Immature natural killer cell (primary cell): ENCODE measurements around the gene ALDH3B2. TPM values are rescaled to one million over a fixed set of nuclear protein-coding genes. Genes with fewer than 3 reads are reported as not detected.
"Not testable (repeated sequence)": the region's sequence is repeated elsewhere in the genome, so short reads cannot be mapped to it uniquely, and the experiment has no call there.

Experiments
- DNase-seq, 3 donors: peaks; one replicate each; pipeline ENCODE4 v3.0.0; 2022; ENCODE audit warnings: mixed read lengths in 1 of 3
- H3K27ac Mint-ChIP-seq, 6 donors: one replicate each; pipeline ENCODE4 v1.8.0; 2020; ENCODE audit warnings: mixed read lengths in 6 of 6, mild to moderate bottlenecking in 5 of 6, inconsistent platforms in 4 of 6, moderate library complexity in 3 of 6
- H3K27me3 Mint-ChIP-seq, 3 donors: one replicate each; pipeline ENCODE4 v1.8.0; 2020 to 2021; ENCODE audit warnings: low read depth in 3 of 3, mild to moderate bottlenecking in 3 of 3, mixed read lengths in 3 of 3, moderate library complexity in 3 of 3, inconsistent platforms in 1 of 3
- H3K36me3 Mint-ChIP-seq, 3 donors: one replicate each; pipeline ENCODE4 v1.8.0; 2020; ENCODE audit warnings: mixed read lengths in 3 of 3, inconsistent platforms in 2 of 3, mild to moderate bottlenecking in 2 of 3
- H3K4me1 Mint-ChIP-seq, 2 donors: one replicate each; pipeline ENCODE4 v1.8.0; 2020; ENCODE audit warnings: inconsistent platforms in 2 of 2, mild to moderate bottlenecking in 2 of 2, mixed read lengths in 2 of 2, moderate library complexity in 1 of 2
- H3K4me3 Mint-ChIP-seq, 5 donors: one replicate each; pipeline ENCODE4 v1.8.0; 2020; ENCODE audit warnings: mild to moderate bottlenecking in 5 of 5, mixed read lengths in 5 of 5, inconsistent platforms in 3 of 5, moderate library complexity in 3 of 5
- H3K9me3 Mint-ChIP-seq, 6 donors: one replicate each; pipeline ENCODE4 v1.8.0; 2020; ENCODE audit warnings: mild to moderate bottlenecking in 6 of 6, mixed read lengths in 6 of 6, inconsistent platforms in 4 of 6, moderate library complexity in 3 of 6
- polyA plus RNA-seq, 3 donors: library from polyadenylated mRNA; unstranded; fragments of 300-500 nt; fragmentation: Illumina TruSeq; gene quantifications; one replicate each; pipeline ENCODE4 v1.2.3, GENCODE V29; 2021

The ALDH3B2 gene
- polyA plus RNA-seq, 3 donors from 2014 or later: not detected

GRCh38 chr11:67662142-67662834 lies 12.1 kb downstream of the ALDH3B2 start:
- no peaks in the 10 kb centered on the region for H3K9me3 Mint-ChIP-seq
- no peak overlapping the region for H3K27ac Mint-ChIP-seq
- H3K4me1 Mint-ChIP-seq: no peaks in the 10 kb centered on the region

DNA sequence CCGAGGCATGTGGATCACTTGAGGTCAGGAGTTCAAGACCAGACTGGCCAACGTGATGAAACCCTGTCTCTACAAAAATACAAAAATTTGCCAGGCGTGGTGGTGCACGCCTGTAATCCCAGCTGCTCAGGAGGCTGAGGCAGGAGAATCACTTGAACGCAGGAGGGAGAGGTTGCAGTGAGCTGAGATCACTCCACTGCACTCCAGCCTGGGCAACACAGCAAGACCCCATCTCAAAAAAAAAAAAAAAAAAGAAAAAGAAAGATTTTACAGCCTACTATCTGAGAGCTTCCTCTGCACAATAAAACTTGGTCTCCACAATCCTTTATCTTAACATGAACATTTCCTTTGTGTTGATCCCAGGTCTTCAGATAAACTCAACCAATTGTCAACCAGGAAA lies 13.7 kb downstream of the ALDH3B2 start:
- not testable (repeated sequence) for H3K27me3 Mint-ChIP-seq, H3K36me3 Mint-ChIP-seq, H3K4me1 Mint-ChIP-seq, H3K27ac Mint-ChIP-seq, DNase-seq, H3K9me3 Mint-ChIP-seq, H3K4me3 Mint-ChIP-seq

More at GRCh38 chr11:67662142-67662834, 12.1 kb downstream of the ALDH3B2 start:
- Mint-ChIP-seq H3K4me3 (no peak overlapping the region), H3K27me3 (peaks cover 0 to 7% (median 0%) of the 10 kb centered on the region in 3 donors), H3K36me3 (no peaks in the 10 kb centered on the region)
- no peak for DNase-seq

- H3K4me1 Mint-ChIP-seq, H3K27ac Mint-ChIP-seq, H3K9me3 Mint-ChIP-seq, DNase-seq, H3K4me3 Mint-ChIP-seq, H3K36me3 Mint-ChIP-seq, H3K27me3 Mint-ChIP-seq: not testable (repeated sequence)
Observed at GRCh38 chr11:67659651-67660165, 14.7 kb downstream of the ALDH3B2 start.

- Mint-ChIP-seq H3K27me3 (peaks cover 0 to 4% (median 3%) of the 10 kb centered on the region in 3 donors), H3K36me3 (no peaks in the 10 kb centered on the region), H3K9me3 (no peaks in the 10 kb centered on the region), H3K27ac (no peak overlapping the region), H3K4me3 (no peak overlapping the region), H3K4me1 (no peaks in the 10 kb centered on the region)
- no peak for DNase-seq
Observed at GRCh38 chr11:67657300-67657699, 17.1 kb downstream of the ALDH3B2 start.

- Mint-ChIP-seq H3K4me1 (peaks cover 0 to under 1% of the 10 kb centered on the region in 2 donors), H3K36me3 (no peaks in the 10 kb centered on the region), H3K9me3 (no peaks in the 10 kb centered on the region), H3K27me3 (peaks cover 0 to 3% (median 3%) of the 10 kb centered on the region in 3 donors), H3K27ac (no peak overlapping the region), H3K4me3 (no peak overlapping the region)
- DNase-seq: no peak
Observed at GRCh38 chr11:67656278-67656922, 18.0 kb downstream of the ALDH3B2 start.

- Mint-ChIP-seq H3K27me3 (peaks cover 0 to 3% (median 1%) of the 10 kb centered on the region in 3 donors), H3K9me3 (no peaks in the 10 kb centered on the region), H3K27ac (no peak overlapping the region), H3K36me3 (no peaks in the 10 kb centered on the region), H3K4me3 (no peak overlapping the region), H3K4me1 (peaks cover 16 to 20% of the 10 kb centered on the region in 2 donors)
- no peak for DNase-seq
Observed at GRCh38 chr11:67654225-67654624, 20.2 kb downstream of the ALDH3B2 start.

GRCh38 chr11:67652965-67653845 lies 21.2 kb downstream of the ALDH3B2 start:
- no peaks in the 10 kb centered on the region for H3K36me3 Mint-ChIP-seq
- H3K4me3 Mint-ChIP-seq: no peak overlapping the region
- no peak for DNase-seq
- no peaks in the 10 kb centered on the region for H3K9me3 Mint-ChIP-seq
- no peak overlapping the region for H3K27ac Mint-ChIP-seq
- peaks cover 17 to 24% of the 10 kb centered on the region in 2 donors for H3K4me1 Mint-ChIP-seq
- H3K27me3 Mint-ChIP-seq: peaks cover 0 to 3% (median 1%) of the 10 kb centered on the region in 3 donors

- Mint-ChIP-seq H3K27me3 (peaks cover 0 to 3% (median 3%) of the 10 kb centered on the region in 3 donors), H3K36me3 (no peaks in the 10 kb centered on the region), H3K4me1 (peaks cover 27 to 33% of the 10 kb centered on the region in 2 donors), H3K27ac (peak overlapping the region in 1 of 6 donors; percentile 45), H3K4me3 (peak overlapping the region in 3 of 5 donors; percentile 3 to 15 (median 12)), H3K9me3 (no peaks in the 10 kb centered on the region)
- DNase-seq: no peak
Observed at GRCh38 chr11:67651976-67652781, 22.2 kb downstream of the ALDH3B2 start.

DNA sequence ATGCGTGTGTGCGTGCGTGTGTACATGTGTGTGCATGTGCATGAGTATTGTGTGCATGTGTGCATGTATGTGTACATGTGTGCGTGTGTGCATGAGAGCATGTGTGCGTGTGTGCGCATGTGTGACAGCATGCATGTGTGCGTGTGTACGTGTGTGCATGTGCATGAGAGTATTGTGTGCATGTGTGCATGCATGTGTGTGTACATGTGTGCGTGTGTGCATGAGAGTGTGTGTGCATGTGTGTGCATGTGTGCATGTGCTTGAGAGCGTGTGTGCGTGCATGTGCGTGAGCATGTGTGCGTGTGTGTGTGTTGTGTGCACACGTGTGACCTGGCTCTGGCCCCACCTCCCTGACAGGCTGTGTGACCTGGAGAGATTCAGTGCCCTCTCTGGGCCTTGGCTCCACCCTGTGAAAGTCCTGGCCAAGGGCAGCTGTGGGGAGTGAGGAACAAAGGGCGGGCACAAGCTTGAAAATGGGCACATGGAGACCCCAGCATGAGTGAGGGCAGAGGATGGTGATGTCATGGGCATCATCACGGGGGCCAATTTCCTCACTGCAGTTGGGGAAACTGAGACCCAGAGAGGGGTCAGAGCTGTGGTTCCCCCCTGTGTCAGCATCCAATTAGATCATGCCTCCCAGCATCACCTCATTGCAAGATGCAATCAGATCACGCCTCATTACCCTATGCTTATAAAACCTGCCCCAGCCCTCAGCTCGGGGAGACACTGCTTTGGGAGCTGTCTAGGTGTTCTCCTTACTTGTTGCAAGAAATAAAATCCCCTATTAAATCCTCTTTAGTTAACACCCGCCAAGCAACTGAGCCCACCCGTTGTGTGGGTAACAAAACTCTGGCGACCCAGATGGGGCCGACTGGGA lies 24.6 kb downstream of the ALDH3B2 start:
- Mint-ChIP-seq H3K4me1 (peaks cover 40 to 49% of the 10 kb centered on the region in 2 donors), H3K9me3 (no peaks in the 10 kb centered on the region), H3K27ac (peak overlapping the region; percentile 40 to 91 (median 88)), H3K36me3 (no peaks in the 10 kb centered on the region), H3K27me3 (peaks cover 3 to 5% (median 5%) of the 10 kb centered on the region in 3 donors), H3K4me3 (peak overlapping the region; percentile 87 to 95 (median 93))
- no peak for DNase-seq

GRCh38 chr11:67648796-67649613 lies 25.4 kb downstream of the ALDH3B2 start:
- no peak for DNase-seq
- H3K4me3 Mint-ChIP-seq: peak overlapping the region in 2 of 5 donors; percentile 18 to 94
- H3K9me3 Mint-ChIP-seq: no peaks in the 10 kb centered on the region
- peaks cover 40 to 49% of the 10 kb centered on the region in 2 donors for H3K4me1 Mint-ChIP-seq
- peaks cover 4 to 5% (median 5%) of the 10 kb centered on the region in 3 donors for H3K27me3 Mint-ChIP-seq
- peak overlapping the region in 2 of 6 donors; percentile 53 to 91 for H3K27ac Mint-ChIP-seq
- no peaks in the 10 kb centered on the region for H3K36me3 Mint-ChIP-seq

DNA sequence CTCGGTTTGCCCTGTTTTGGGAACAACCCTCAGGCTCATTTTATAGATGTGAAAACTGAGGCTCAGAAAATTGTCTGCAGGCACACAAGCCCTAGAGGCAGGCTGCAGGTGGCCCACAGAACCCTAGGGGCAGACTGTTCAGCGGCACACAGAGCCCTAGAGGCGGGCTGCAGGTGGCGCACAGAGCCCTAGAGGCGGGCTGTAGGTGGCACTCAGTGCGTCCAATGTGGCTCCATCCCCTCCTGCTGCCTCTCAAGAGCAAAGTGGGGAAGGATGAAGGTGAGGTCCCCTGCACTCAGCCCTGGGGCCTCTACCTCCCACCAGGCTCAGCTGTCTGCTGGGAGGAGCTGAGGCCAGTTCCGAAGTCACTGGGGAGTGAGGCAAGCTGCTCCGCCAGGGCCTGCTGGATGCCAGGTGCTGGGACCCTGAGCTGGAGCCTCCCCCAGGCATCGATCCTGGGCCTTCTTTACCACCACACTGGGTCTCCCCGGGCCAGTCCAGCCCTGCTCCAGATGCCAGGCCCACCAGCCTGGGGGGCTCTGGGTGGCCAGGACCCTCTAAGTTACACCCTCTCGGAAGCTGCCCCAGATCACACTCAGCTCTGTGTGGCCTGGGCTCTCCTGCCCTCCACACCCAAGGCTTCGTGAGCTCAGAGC lies 26.2 kb downstream of the ALDH3B2 start:
- peak; percentile 31 to 47 (median 36) for DNase-seq
- H3K4me1 Mint-ChIP-seq: peaks cover 40 to 49% of the 10 kb centered on the region in 2 donors
- no peaks in the 10 kb centered on the region for H3K9me3 Mint-ChIP-seq
- no peaks in the 10 kb centered on the region for H3K36me3 Mint-ChIP-seq
- peak overlapping the region in 2 of 6 donors; percentile 22 to 28 for H3K27ac Mint-ChIP-seq
- H3K27me3 Mint-ChIP-seq: peaks cover 5% of the 10 kb centered on the region in 3 donors
- H3K4me3 Mint-ChIP-seq: peak overlapping the region; percentile 25 to 41 (median 30)
